Endothelial cell of hepatic sinusoid (primary cell): ENCODE measurements around the gene MPIG6B.
"Not testable (repeated sequence)": the region's sequence is repeated elsewhere in the genome, so short reads cannot be mapped to it uniquely, and the experiment has no call there.

Source experiments
- in situ Hi-C: cut with HindIII; loops from 2 replicates; pipeline ENCODE4 v1.10.0; 2017; ENCODE audit warnings: low sequenced_read_pairs

The MPIG6B gene

DNA sequence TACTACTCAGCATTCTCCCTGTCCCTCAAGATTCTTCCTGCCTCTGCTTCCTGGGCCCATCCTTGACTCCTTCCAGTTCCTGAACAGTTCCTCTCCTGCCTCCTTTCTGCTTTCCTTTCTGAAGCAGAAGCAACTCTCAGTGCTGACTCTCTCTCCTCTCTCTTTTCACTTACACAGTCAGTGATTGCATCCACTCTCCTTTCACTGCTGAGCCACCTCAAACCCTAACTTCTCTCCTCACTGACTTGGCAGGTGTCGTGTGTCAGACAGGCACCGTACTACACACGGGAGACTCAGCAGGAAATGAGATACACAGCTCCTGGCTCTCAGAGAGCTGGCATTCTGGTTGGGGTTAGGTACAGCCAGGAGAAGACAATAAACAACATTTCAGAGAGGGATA is 25.6 kb upstream of the MPIG6B start:
- in situ Hi-C loops: no loop called here

DNA sequence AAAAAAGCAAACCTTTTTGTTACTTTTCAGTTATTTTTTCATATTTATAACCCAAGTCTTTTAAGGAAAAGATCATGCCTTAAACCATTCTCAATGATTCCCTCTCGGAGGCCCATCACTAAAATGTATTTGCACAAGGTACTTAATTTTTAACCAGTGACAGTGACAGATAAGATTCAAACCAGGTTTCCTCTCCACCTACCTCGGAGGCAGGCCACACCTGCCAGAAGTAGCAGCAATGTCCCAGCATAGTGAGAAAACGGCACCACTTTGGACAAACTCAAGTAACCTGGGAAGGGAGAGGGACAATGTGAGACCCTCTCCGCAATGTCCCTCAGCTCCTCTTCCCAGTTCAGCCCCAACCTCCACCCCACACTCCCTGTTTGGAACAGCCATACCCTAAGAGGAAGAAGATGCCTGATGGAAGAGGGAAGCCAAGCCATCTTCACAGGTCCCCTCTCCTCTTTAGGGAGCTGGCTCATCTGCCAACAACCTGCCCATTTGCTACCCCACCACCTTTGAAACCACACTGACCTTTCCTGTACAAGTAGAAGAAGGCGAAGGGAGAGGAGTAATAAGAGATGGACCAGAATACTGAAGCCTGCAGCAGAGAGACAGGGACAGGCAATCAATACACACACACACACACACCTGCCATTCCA is 22.3 kb upstream of the MPIG6B start:
- in situ Hi-C loops: no loop called here

DNA sequence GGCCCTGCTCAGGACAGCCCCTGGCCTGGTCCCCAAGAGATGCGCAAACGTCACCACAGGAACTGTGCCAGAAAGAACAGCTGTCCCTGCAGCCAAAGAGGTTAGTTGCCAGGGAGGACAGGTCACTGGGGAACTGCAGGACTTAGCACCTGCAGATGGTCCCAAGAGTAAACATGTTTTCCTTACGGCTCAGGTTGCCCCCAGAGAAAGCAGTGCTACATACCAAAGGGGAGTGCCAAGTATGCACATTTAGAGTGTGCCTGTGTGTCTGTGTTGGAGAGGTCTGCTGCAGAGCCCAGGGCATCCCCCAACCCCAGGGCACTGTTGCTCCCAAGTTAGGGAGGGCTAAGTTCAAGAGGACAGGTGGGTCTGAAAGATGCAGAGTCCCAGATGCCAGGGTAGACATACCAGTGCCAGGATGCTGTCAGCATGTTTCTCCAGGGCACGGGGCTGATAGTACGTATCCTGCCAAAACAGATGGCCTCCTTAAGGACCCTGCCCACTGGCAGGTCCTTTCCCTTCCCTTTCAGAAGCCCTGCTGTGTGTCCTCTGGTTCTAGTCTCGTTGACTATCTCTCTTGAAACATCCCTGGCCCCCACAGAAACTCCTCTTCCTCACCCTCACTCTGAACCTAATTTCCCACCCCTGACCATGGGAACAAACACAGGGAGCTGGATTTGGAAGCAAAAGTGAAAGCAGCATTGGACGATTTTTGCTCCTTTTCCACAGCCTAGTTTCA is 21.3 kb upstream of the MPIG6B start:
- in situ Hi-C loops: no loop called here

DNA sequence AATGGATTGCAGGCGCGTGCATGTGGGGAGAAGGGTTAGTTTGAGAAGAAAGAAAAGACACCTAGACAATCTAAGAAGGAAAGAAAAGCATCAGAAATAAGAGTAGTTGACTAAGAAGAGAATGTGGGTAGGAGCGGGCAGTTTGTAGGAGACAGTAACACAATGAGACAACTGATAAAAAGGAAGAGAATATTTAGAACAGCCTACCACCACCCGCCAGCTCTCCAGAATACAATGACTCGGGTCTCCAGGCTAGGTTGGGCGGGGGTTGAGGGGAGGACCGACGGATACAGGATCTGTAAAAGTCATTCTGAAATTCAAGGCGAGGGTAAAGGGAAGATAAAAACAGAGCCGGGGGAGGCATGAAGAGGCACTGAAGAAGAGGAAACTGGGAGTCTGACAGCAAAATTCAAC is 20.8 kb upstream of the MPIG6B start:
- in situ Hi-C loops: no loop called here

DNA sequence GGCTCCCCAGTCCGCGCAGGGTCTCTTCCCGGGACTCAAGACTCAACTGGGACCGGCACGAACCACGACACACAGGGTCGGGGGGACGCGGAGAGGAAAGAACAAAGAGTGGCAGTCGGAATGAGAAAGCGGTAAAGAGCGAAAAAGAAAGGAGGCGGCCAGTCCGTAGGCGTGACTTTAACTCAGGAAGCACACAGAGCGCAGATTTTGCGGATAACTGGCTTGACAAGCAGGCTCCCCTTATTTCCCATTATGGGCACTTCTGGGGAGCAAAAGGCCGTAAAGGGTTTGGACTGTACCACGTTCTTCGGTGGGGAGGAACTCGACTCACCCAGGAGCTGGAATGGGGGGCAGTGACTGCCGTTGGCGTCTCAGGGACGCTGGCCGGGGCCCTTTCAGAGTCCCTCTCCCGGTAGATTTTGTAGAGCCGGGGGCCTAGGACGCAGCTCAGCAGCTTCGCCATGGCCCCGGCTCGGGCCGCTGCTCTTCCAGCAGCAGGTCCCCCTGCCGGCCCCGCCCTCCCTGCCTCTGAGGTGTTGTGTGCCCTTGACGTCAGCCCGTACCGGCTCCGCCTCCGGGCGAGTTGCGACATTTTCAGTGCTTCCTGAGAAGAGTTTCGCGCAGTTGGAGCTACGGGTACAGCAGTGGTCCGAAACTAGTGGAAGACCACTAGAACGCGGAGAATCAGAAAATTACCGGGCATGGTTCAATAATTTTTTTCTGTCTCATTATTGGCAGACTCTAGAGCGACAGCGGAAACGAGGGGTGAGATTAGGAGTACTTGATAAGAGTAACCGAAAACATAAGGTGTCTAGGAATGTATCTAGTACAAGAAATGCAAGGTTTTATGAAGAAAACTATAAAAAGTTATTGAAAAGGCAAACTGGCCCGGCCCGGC is 20.1 kb upstream of the MPIG6B start, which contains the start of gene ABHD16A:
Gene ABHD16A, minus strand, starts transcription at position 506 of the 898 bp plus-strand sequence. Its CDS starts 43 bp downstream, at position 463.
- in situ Hi-C loops: no loop called here

DNA sequence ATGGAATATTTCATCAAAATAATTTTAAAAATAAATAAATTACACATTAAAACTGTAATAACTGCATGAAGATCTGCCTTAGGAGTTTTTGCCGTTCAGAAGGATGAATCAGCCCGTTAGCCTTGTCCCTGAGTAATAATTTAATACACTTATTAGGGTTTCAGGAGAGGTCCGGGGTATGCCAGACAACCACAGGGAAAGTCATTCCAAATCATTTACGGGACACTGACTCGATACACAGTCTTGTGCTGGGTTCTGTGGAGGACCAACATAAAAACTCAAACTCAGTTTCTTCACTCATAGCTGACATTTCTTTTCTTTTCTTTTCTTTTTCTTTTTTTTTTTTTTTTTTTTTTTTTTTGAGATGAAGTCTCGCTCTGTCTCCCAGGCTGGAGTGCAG is 17.2 kb upstream of the MPIG6B start:
- in situ Hi-C loops: no loop called here

DNA sequence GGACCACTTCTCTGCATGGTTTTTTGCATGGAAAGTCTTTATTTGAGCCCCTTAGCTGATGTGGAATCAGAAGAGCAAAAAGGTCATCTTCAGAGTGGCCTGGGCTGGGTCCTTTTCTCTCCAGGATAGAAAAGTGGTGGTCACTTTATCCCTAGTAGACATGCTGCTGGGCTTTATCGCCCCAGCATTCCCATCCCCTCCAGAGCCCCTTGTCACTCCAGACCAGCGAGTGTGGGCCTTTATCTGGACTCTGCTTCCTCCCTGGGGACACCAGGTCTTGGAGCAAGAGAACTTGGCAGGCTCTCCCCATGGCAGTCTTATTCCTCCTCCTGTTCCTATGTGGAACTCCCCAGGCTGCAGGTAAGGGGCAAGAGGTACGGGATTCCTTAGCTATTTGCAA is 16.6 kb upstream of the MPIG6B start, which contains the start of gene LY6G6F:
Gene LY6G6F, plus strand, starts transcription at position 268 of the 400 bp plus-strand sequence. Its CDS starts 41 bp downstream, at position 309.
- in situ Hi-C loops: no loop called here

DNA sequence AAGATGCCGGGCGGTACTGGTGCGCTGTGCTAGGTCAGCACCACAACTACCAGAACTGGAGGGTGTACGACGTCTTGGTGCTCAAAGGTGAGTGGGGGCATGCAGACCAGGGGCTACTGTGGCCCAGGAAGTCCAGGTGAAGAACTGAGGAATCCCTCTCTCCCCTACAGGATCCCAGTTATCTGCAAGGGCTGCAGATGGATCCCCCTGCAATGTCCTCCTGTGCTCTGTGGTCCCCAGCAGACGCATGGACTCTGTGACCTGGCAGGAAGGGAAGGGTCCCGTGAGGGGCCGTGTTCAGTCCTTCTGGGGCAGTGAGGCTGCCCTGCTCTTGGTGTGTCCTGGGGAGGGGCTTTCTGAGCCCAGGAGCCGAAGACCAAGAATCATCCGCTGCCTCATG is 15.5 kb upstream of the MPIG6B start:
- in situ Hi-C loops: no loop called here

DNA sequence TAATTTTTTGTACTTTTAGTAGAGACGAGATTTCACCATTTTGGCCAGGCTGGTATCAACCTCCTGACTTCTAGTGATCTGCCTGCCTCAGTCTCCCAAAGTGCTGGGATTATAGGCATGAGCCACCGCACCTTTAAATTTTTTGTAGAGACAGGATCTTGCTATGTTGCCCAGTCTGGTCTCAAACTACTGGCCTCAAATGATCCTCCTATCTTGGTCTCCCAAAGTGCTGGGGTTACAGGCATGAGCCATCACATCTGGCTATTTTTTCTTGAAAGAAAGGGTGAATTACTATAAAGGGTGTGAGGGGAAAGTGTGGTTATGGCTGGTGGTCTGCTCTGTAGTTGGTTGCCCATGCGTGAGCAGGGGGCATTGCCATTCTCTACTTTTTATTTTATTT is 14.9 kb upstream of the MPIG6B start:
- in situ Hi-C loops: no loop called here

DNA sequence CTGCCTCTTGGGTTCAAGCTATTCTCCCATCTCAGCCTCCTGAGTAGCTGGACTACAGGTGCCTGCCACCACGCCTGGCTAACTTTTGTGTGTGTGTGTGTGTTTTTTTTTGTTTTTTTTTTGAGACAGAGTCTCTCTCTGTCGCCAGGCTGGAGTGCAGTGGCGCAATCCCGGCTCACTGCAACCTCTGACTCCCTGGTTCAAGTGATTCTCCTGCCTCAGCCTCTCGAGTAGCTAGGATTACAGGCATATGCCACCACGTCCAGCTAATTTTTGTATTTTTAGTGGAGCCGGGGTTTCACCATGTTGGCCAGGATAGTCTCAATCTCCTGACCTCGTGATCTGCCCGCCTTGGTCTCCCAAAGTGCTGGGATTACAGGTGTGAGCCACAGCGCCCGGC is 14.0 kb upstream of the MPIG6B start:
- in situ Hi-C loops: not testable (repeated sequence)

DNA sequence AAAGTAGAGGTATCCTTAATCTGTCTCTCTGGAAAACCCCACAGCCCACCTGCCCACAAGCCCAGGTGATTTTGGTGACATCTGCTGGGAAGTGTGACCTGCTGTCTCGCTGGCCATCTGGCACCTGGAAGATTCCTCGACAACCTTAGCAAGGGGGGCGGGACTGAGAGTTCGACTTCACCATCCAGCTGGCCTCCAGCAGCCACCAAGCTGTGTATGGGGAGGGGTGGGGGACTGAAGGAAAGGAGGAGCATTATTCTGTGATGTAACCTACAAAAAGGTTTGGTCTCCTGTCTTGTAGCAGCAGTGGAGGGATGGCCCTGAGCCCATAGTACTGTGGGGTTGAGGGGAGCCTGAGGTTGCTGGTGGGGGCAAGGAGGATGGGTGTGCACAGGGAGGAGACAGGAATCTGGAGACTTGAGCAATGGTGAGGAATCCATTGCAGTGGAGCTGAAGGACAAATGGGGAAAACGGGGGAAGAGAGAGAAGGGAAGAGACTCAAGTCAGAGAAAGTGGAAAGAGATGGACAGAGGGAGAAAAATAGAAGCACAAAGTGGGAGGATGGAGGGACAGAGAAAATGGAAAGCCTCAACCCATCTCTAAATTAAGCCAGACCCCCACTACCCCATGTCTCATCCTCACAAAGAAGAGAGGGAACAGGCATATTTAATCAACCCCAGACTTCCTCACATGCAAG is 12.5 kb upstream of the MPIG6B start:
- in situ Hi-C loops: loop anchor here (5.0 kb wide), 1 partner anchor 63 kb away; no protein-coding TSS in a partner anchor

DNA sequence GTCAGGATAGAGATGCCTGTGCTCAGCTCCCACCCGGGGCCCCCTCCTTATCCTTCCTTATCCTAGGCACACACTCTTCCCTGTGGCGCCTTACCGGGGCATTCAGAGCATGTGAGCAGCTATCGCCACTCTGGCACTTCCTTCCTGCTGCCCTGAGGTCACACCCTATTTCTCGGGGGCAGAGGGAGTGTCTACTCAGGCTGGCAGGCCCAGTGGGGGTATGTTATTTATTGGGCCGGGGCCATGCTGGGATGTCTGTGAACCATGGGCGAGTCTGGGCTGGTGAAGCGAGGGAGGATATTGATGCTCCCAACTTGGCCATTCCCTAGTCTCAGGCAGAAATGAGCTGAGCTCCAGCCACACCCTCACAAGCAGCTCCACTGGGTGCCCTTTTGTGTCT is 11.9 kb upstream of the MPIG6B start:
- in situ Hi-C loops: loop anchor here (5.0 kb wide), 1 partner anchor 64 kb away; no protein-coding TSS in a partner anchor

DNA sequence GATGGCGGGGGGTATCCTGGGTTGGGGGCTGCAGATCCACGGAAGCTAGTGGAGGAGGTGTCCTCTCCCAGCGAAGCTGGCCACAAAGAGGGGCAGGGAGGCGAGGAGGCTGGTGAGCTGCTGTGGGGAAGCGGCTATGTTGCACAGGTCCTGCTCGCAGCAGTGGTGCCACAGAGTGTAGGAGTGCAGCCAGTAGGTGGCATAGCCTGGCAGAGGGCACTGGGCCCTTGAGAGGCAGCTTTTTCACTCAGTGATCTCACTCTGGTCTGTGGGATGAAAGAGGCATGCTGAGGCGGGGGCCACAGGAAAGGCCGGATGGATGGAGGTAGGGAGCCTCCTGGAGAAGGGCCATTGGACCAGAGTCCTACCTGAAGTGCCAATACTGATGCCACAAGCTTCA is 10.9 kb upstream of the MPIG6B start:
- in situ Hi-C loops: loop anchor here (5.0 kb wide), 1 partner anchor 65 kb away; no protein-coding TSS in a partner anchor

DNA sequence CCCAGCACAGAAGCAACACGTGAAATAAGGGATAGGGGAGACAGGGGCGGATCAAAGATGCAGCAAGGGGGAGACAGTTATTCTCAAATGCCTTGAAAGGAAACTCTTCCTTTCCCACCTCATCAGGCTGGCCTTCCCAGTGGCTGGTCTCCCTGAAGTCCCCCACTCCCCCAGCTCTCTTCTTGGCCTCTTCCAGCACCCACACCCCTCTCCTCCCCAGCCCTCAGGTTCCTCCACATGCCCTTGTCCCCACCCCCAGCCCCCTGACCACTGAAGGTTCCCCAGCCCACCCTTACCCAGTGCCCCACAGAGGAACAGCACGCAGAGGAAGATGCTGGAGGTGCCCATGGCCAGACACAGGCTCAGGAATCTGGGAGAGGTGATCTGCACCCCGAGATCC is 9.7 kb upstream of the MPIG6B start:
- in situ Hi-C loops: loop anchor here (5.0 kb wide), 1 partner anchor 66 kb away; no protein-coding TSS in a partner anchor

DNA sequence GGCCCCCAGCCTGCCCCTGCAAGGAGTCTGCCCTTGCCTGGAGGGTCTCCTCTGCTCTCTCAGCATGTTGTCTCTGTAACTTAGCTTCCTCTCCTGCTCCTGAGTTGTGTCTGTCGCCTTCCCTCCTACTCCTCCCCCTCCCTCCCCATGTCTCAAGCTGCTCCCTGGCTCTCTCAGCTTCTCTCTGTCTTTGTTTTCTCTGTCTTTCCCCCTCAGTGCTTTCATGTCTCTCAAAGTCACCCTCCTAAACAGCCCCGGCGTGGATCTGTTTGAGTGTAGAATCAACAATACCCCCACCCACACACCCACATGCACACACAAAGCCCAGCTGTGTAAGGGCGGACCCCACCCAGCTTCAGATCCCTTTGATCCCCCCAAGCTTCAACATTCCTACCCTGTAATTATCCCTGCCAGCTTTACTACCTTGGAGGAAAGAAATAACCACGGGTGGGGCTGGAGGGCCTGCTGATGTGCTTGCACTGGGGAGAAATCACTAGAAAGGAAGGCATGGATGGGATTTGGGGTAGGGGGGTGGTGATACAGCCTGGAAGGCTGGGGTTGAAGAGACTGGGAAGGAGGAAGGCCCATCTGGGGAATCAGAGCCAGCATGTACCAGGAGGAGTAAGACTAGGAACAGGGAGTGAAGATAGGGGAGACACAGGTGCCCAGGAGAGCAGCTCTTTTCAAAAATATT is 9.0 kb upstream of the MPIG6B start:
- in situ Hi-C loops: loop anchor here (5.0 kb wide), 1 partner anchor 67 kb away; no protein-coding TSS in a partner anchor

DNA sequence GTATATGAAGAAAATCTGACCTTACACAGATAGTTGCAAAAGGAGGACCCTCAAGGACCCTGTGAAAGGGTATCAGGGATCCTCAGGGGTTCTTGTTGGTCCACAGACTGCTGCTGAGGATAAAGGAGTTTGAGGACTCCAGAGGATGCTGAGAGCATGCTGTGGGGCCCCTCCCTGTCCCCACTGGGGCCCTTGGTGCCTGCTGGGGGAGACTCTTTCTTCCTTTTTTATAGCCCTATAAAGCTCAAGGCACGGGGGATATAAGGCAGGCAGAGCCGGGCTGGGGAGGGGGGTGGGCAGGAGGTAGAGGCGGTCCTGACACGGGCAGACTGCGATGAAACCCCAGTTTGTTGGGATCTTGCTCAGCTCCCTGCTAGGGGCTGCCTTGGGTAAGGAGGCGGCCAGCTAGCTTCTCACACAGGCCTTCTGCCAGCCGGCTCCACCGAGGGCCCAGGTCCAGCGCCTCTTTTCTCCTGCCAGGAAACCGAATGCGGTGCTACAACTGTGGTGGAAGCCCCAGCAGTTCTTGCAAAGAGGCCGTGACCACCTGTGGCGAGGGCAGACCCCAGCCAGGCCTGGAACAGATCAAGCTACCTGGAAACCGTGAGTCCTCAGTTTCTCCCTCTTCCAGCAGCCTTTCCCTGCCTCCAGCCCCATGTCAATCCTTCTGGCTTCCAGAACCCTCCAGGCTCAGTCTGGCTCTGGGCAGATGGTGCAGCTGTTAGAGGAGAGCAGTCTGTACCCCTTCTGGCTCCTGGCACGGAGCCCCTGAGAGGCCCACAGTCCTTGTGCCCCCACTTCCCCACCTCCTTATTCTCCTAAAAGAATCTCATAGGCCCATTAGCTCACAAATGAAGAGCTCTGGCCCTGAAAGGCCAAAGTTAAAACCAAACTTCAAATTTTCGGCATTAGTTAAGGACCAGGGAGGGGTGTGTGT is 7.9 kb upstream of the MPIG6B start, which contains the start of gene LY6G6D:
Gene LY6G6D, plus strand, starts transcription at position 327 of the 937 bp plus-strand sequence. Its CDS starts 8 bp downstream, at position 335.
- in situ Hi-C loops: no loop called here

DNA sequence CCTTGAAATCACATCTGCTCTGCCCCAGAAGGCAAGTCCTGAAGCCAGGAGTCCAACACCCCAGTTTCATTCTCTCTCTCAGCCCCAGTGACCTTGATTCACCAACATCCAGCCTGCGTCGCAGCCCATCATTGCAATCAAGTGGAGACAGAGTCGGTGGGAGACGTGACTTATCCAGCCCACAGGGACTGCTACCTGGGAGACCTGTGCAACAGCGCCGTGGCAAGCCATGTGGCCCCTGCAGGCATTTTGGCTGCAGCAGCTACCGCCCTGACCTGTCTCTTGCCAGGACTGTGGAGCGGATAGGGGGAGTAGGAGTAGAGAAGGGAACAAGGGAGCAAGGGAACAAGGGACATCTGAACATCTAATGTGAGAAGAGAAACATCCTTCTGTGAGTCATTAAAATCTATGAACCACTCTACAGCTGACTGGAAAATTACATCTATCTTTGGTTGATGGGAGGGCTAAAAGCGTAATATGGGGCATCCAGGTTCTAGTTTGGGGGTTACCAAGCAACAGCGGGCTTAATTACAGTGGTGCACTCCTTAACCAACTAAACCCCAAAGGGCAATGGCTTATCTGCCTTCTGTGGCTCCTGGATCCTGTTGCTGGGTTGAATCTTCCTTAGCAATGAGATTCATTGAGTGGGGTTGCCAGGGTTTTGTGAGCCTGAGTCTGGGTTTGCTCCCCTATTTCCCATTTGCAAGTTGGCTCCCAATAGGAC is 5.5 kb upstream of the MPIG6B start:
- in situ Hi-C loops: no loop called here

DNA sequence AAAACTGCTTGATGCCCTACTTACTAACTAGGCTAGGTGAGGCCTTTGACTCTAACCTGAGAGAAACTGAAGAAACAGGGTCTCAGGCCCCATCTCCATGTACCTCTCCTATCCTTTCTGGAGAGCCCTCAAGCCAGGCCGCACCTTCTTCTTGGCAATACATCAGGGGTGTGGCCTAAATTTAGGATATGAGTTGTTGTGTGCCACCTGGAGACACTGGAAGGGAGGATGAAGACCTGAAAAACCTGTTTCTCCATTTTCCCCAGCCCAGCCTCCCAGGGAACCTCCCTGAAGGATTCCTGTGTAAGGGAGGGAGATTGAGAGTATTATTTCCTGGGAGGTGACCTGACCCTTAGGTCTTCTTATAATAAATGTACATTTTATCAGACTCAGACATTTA is 4.9 kb upstream of the MPIG6B start:
- in situ Hi-C loops: no loop called here
